Neural cell (in vitro differentiated cells): ENCODE measurements around the gene DMKN. TPM values are rescaled to one million over a fixed set of nuclear protein-coding genes. Genes with fewer than 3 reads are reported as not detected.
A peak's percentile ranks its signal among the peaks of the same experiment; 100 is the strongest.
"Not testable (repeated sequence)": the region's sequence is repeated elsewhere in the genome, so short reads cannot be mapped to it uniquely, and the experiment has no call there.

ENCODE experiments used
- H2AFZ ChIP-seq: fragments of 200-600, 300-800 bp; sonication (generic), shearing (Covaris generic); 2 replicates; pipeline ENCODE4 v1.6.0; 2014; ENCODE audit warnings: low read depth, mild to moderate bottlenecking, antibody characterized with exemption, low read length, moderate library complexity
- H3F3A ChIP-seq: fragments of 200-600 bp; shearing (Covaris generic); 2 replicates; pipeline ENCODE4 v1.6.1; 2016; ENCODE audit warnings: mild to moderate bottlenecking, moderate library complexity, mixed read lengths, antibody characterized with exemption, low read length; ENCODE audit not compliant: insufficient read depth, poor library complexity, severe bottlenecking
- H3K27ac ChIP-seq: fragments of 200-600, 300-800 bp; sonication (generic), shearing (Covaris generic); 2 replicates; pipeline ENCODE4 v1.5.1; 2014; ENCODE audit warnings: mild to moderate bottlenecking, low read length, moderate library complexity
- H3K27me3 ChIP-seq: fragments of 300-800, 200-600 bp; sonication (generic), shearing (Covaris generic); 2 replicates; pipeline ENCODE4 v1.6.0; 2014; ENCODE audit warnings: mild to moderate bottlenecking, low read depth, low read length, moderate library complexity; ENCODE audit not compliant: insufficient read depth
- H3K36me3 ChIP-seq: fragments of 300-800, 200-600 bp; sonication (generic), shearing (Covaris generic); 2 replicates; pipeline ENCODE4 v1.5.1; 2014; ENCODE audit warnings: mild to moderate bottlenecking, antibody characterized with exemption, low read length, moderate library complexity; ENCODE audit not compliant: insufficient read depth
- H3K4me2 ChIP-seq: fragments of 300-800, 200-600 bp; sonication (generic), shearing (Covaris generic); 2 replicates; pipeline ENCODE4 v1.6.0; 2014; ENCODE audit warnings: mild to moderate bottlenecking, low read length
- H3K4me3 ChIP-seq: fragments of 300-800, 200-600 bp; sonication (generic), shearing (Covaris generic); 2 replicates; pipeline ENCODE4 v1.5.1; 2014; ENCODE audit warnings: mild to moderate bottlenecking, low read length, moderate library complexity
- H3K79me2 ChIP-seq: fragments of 200-600 bp; shearing (Covaris generic); replicated peaks from 2 replicates; pipeline ENCODE4 v1.6.0; 2014; ENCODE audit warnings: mild to moderate bottlenecking, low read length, moderate library complexity; ENCODE audit not compliant: insufficient read depth
- H3K9ac ChIP-seq: fragments of 300-800, 200-600 bp; sonication (generic), shearing (Covaris generic); 2 replicates; pipeline ENCODE4 v1.6.1; 2016; ENCODE audit warnings: mild to moderate bottlenecking, low read length, mixed read lengths
- H3K9me2 ChIP-seq: fragments of 200-600 bp; shearing (Covaris generic); 2 replicates; pipeline ENCODE4 v1.6.1; 2016; ENCODE audit warnings: mild to moderate bottlenecking, low read length, mixed read lengths; ENCODE audit not compliant: insufficient read depth
- H3K9me3 ChIP-seq: fragments of 200-600, 300-800 bp; sonication (generic), shearing (Covaris generic); 2 replicates; pipeline ENCODE4 v1.6.1; 2016; ENCODE audit warnings: mild to moderate bottlenecking, mixed run types, low read length, moderate library complexity, mixed read lengths
- H4K20me1 ChIP-seq: fragments of 200-600 bp; shearing (Covaris generic); 2 replicates; pipeline ENCODE4 v1.6.1; 2016; ENCODE audit warnings: mild to moderate bottlenecking, mixed run types; ENCODE audit not compliant: insufficient read depth
- EP300 ChIP-seq: fragments of 450-650 bp; conservative IDR thresholded peaks from 2 replicates; pipeline ENCODE4 v1.6.1; 2014; ENCODE audit warnings: antibody characterized with exemption, mild to moderate bottlenecking, moderate library complexity; ENCODE audit not compliant: poor library complexity, severe bottlenecking
- EZH2 ChIP-seq: fragments of 200-600, 300-800 bp; shearing (Covaris generic), sonication (generic); IDR thresholded peaks from 2 replicates; pipeline ENCODE4 v1.6.1; 2014; ENCODE audit warnings: antibody characterized with exemption, low read length, borderline replicate concordance, mild to moderate bottlenecking; ENCODE audit not compliant: insufficient read depth, poor library complexity, severe bottlenecking
- MXI1 ChIP-seq: fragments of 450-650 bp; conservative IDR thresholded peaks from 2 replicates; pipeline ENCODE4 v1.6.1; 2014; ENCODE audit warnings: antibody characterized with exemption, mild to moderate bottlenecking; ENCODE audit not compliant: poor library complexity, severe bottlenecking
- POLR2AphosphoS5 ChIP-seq: IDR thresholded peaks from 2 replicates; pipeline ENCODE4 v1.6.1; 2012
- RAD21 ChIP-seq: fragments of 450-650 bp; conservative IDR thresholded peaks from 2 replicates; pipeline ENCODE4 v1.6.1; 2014; ENCODE audit warnings: antibody characterized with exemption, mild to moderate bottlenecking, moderate library complexity
- SMC3 ChIP-seq: fragments of 450-650 bp; conservative IDR thresholded peaks from 2 replicates; pipeline ENCODE4 v1.6.1; 2014; ENCODE audit warnings: antibody characterized with exemption, mild to moderate bottlenecking, moderate library complexity; ENCODE audit not compliant: poor library complexity
- TAF1 ChIP-seq: IDR thresholded peaks from 2 replicates; pipeline ENCODE4 v1.6.1; 2012; ENCODE audit warnings: low read depth
- polyA plus RNA-seq: library from polyadenylated mRNA; depleted of rRNA; stranded (reverse); fragments of >200 nt; gene quantifications from 2 replicates; pipeline ENCODE4 v1.2.3, GENCODE V29; 2014
- TF ChIP-seq, protein P1 (sequence below): fragments of 450-650 bp; IDR thresholded peaks from 2 replicates; pipeline ENCODE4 v1.5.1; 2014; ENCODE audit warnings: antibody characterized with exemption, mild to moderate bottlenecking, moderate library complexity; ENCODE audit not compliant: poor library complexity, severe bottlenecking
- TF ChIP-seq, protein P2 (sequence below): IDR thresholded peaks from 2 replicates; pipeline ENCODE4 v1.6.1; 2012; ENCODE audit warnings: borderline replicate concordance

Gene DMKN
- polyA plus RNA-seq, 1 donor from 2014 or later, result not detected

DNA sequence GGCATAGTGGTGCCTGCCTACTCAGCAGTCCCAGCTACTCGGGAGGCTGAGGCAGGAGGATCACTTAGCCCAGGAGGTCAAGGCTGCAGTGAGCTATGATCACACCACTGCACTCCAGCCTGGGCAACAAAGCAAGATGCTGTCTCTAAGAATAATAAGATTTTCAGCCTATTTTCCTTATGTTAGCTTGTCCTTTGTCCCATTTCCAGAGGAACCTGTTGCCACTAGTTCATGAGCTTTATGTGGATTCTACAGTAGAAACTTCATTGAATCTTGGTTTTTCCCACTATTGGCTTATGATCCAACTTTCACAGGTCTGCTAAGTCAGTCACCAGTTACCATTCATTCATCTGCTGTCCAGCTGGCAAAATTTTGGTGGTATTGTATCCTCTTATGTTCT, 47.2 kb downstream of the DMKN start:
- Histone ChIP-seq H3K36me3 (no peaks in the 10 kb centered on the region), H4K20me1 (no peaks in the 10 kb centered on the region)
- TF ChIP-seq, protein P1, sequence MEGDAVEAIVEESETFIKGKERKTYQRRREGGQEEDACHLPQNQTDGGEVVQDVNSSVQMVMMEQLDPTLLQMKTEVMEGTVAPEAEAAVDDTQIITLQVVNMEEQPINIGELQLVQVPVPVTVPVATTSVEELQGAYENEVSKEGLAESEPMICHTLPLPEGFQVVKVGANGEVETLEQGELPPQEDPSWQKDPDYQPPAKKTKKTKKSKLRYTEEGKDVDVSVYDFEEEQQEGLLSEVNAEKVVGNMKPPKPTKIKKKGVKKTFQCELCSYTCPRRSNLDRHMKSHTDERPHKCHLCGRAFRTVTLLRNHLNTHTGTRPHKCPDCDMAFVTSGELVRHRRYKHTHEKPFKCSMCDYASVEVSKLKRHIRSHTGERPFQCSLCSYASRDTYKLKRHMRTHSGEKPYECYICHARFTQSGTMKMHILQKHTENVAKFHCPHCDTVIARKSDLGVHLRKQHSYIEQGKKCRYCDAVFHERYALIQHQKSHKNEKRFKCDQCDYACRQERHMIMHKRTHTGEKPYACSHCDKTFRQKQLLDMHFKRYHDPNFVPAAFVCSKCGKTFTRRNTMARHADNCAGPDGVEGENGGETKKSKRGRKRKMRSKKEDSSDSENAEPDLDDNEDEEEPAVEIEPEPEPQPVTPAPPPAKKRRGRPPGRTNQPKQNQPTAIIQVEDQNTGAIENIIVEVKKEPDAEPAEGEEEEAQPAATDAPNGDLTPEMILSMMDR, result no peak
- TF ChIP-seq EP300, result no peak
- TF ChIP-seq, protein P2, sequence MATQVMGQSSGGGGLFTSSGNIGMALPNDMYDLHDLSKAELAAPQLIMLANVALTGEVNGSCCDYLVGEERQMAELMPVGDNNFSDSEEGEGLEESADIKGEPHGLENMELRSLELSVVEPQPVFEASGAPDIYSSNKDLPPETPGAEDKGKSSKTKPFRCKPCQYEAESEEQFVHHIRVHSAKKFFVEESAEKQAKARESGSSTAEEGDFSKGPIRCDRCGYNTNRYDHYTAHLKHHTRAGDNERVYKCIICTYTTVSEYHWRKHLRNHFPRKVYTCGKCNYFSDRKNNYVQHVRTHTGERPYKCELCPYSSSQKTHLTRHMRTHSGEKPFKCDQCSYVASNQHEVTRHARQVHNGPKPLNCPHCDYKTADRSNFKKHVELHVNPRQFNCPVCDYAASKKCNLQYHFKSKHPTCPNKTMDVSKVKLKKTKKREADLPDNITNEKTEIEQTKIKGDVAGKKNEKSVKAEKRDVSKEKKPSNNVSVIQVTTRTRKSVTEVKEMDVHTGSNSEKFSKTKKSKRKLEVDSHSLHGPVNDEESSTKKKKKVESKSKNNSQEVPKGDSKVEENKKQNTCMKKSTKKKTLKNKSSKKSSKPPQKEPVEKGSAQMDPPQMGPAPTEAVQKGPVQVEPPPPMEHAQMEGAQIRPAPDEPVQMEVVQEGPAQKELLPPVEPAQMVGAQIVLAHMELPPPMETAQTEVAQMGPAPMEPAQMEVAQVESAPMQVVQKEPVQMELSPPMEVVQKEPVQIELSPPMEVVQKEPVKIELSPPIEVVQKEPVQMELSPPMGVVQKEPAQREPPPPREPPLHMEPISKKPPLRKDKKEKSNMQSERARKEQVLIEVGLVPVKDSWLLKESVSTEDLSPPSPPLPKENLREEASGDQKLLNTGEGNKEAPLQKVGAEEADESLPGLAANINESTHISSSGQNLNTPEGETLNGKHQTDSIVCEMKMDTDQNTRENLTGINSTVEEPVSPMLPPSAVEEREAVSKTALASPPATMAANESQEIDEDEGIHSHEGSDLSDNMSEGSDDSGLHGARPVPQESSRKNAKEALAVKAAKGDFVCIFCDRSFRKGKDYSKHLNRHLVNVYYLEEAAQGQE, result no peak
- no peak for TF ChIP-seq SMC3
- no peak for TF ChIP-seq RAD21
- no peak for TF ChIP-seq MXI1
- TF ChIP-seq TAF1, result no peak
- no peak for TF ChIP-seq EZH2

DNA sequence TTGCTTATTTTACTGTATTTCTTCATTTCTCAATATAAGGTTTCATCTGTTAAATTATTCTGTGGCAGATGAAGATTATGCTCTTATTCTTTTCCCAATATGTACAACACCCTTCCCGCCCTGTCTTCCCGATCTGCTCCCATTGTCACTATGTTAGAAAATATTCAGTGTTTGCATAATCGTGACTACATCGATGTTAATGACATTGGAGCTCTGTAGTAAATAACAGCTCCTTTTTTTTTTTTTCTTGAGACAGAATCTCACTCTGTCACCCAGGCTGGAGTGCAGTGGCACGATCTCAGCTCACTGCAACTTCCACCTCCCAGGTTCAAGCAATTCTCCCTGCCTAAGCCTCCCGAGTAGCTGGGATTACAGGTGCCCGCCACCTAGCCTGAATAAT, 50.5 kb downstream of the DMKN start:
- not testable (repeated sequence) for H3K4me2 ChIP-seq, H3K9ac ChIP-seq, H3K4me3 ChIP-seq, H3K36me3 ChIP-seq, H4K20me1 ChIP-seq, H3K27ac ChIP-seq, H3K27me3 ChIP-seq, H3K9me3 ChIP-seq, H3F3A ChIP-seq, H3K79me2 ChIP-seq, H3K9me2 ChIP-seq, H2AFZ ChIP-seq

More for the DNA sequence above, 47.2 kb downstream of the DMKN start:
- H2AFZ ChIP-seq, result no peak overlapping the region
- no peaks in the 10 kb centered on the region for H3K9me2 ChIP-seq
- no peak overlapping the region for H3K9ac ChIP-seq
- no peaks in the 10 kb centered on the region for H3K79me2 ChIP-seq
- no peak overlapping the region for H3K4me2 ChIP-seq
- no peaks in the 10 kb centered on the region for H3F3A ChIP-seq
- no peaks in the 10 kb centered on the region for H3K9me3 ChIP-seq
- H3K4me3 ChIP-seq, result no peak overlapping the region
- H3K27ac ChIP-seq, result no peak overlapping the region
- no peaks in the 10 kb centered on the region for H3K27me3 ChIP-seq

DNA sequence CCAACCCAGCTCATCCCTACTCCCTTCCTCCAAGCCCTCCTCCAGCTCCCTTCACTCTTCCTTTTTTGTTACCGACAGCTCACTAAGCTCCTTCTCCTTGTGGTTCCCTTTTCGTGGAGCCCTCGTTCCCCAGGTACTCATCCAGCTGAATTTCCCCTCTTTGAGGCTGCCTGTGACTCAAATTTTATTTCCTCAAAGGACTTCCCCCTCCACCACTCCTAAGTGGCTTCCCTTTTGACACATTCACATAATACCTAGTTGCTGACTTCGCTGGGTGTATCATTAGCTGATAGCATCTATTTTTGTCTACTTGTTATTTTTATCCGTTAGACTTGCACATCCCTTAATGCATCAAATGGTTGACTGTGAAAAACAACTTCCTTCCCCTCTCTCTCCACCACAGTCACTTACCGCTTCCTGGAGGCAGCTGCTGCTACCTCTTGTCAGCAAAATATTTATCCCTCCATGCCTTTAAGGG, 50.9 kb downstream of the DMKN start:
- Histone ChIP-seq H3K36me3 (no peaks in the 10 kb centered on the region), H3K27me3 (no peaks in the 10 kb centered on the region), H4K20me1 (no peaks in the 10 kb centered on the region), H3K9me2 (no peaks in the 10 kb centered on the region), H3K27ac (no peak overlapping the region), H3K9me3 (no peaks in the 10 kb centered on the region), H3K4me3 (no peak overlapping the region), H3K9ac (no peak overlapping the region), H2AFZ (no peak overlapping the region), H3K4me2 (no peak overlapping the region), H3K79me2 (no peaks in the 10 kb centered on the region), H3F3A (no peaks in the 10 kb centered on the region)
- TF ChIP-seq RAD21 (no peak), POLR2AphosphoS5 (peak; percentile 26), MXI1 (no peak)
- TF ChIP-seq, protein P2, result no peak

DNA sequence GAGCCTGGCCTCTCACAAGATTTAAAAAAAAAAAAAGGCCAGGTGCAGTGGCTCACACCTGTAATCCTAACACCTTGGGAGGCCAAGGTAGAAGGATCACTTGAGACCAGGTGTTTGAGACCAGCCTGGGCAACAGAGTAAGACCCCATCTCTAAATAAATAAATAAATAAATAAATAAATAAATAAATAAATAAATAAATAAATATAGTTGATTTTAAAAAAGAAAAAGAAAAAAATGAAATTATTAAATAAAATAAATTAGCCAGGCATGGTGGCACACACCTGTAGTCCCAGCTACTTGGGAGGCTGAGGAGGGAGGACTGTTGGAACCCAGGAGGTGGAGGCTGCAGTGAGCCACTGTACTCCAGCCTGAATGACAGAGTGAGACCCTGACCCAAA, 51.7 kb downstream of the DMKN start:
- not testable (repeated sequence) for H3K4me3 ChIP-seq, H3K9me3 ChIP-seq, H3K9me2 ChIP-seq, H3F3A ChIP-seq, H3K4me2 ChIP-seq, H3K27ac ChIP-seq, H3K79me2 ChIP-seq, H3K36me3 ChIP-seq, H4K20me1 ChIP-seq, H3K9ac ChIP-seq, H3K27me3 ChIP-seq, H2AFZ ChIP-seq
